HL-60 (cell line): ENCODE results near the gene DNASE1.
A peak's percentile ranks its signal among the peaks of the same experiment; 100 is the strongest.

Experiments
- DNase-seq, 2 experiments: peaks; one replicate each; pipeline ENCODE4 v3.0.0-alpha.2; 2010 to 2020; ENCODE audit warnings: low read depth in 1 of 2, low spot score in 1 of 2
- H3K27ac ChIP-seq: fragments of 250-450 bp; sonication (Bioruptor Pico); replicated peaks from 2 replicates; pipeline ENCODE4 v1.5.1; 2020; ENCODE audit warnings: mild to moderate bottlenecking, moderate library complexity
- H3K27me3 ChIP-seq: fragments of 250-450 bp; sonication (Bioruptor Pico); 2 replicates; pipeline ENCODE4 v1.5.1; 2021; ENCODE audit warnings: mild to moderate bottlenecking, moderate library complexity; ENCODE audit not compliant: insufficient read depth, poor library complexity, severe bottlenecking
- H3K4me3 ChIP-seq: replicated peaks from 2 replicates; pipeline ENCODE4 v1.5.1; 2011; ENCODE audit warnings: mild to moderate bottlenecking, control low read depth, low read length; ENCODE audit not compliant: insufficient read depth
- GABPA ChIP-seq: IDR thresholded peaks from 2 replicates; pipeline ENCODE4 v1.6.1; 2012; ENCODE audit warnings: low read depth
- POLR2AphosphoS5 ChIP-seq: IDR thresholded peaks from 2 replicates; pipeline ENCODE4 v1.6.1; 2012; ENCODE audit warnings: low read depth
- SPI1 ChIP-seq: IDR thresholded peaks from 2 replicates; pipeline ENCODE4 v1.6.1; 2012; ENCODE audit warnings: low read depth, mild to moderate bottlenecking, borderline replicate concordance
- TF ChIP-seq, protein P1 (sequence below): IDR thresholded peaks from one replicate; pipeline ENCODE4 v1.5.1; 2011; ENCODE audit warnings: low read length, control low read depth, inconsistent platforms; ENCODE audit not compliant: insufficient read depth
- TF ChIP-seq, protein P2 (sequence below): IDR thresholded peaks from 2 replicates; pipeline ENCODE4 v1.6.1; 2012; ENCODE audit warnings: low read depth; ENCODE audit not compliant: insufficient replicate concordance

Gene DNASE1

DNA sequence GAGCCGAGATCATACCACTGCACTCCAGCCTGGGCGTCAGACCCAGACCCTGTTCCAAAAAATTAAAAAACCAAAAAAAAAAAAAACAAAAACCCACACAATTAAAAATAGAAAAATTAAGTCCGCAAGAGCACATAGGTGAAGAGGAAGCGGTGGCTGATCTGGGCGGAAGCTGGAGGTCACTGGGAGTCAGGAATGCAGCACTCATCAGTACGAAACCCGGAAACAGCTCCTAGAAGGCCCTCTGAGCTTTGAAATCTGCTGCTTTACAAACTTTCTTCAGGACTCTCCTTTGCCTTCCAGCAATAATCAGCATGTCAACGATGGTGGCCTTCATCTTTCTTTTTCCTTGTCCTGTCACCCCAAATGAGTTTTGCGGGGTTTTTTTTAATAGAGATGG, 33.3 kb downstream of the DNASE1 start:
- no peaks in the 10 kb centered on the region for H3K27me3 ChIP-seq

DNA sequence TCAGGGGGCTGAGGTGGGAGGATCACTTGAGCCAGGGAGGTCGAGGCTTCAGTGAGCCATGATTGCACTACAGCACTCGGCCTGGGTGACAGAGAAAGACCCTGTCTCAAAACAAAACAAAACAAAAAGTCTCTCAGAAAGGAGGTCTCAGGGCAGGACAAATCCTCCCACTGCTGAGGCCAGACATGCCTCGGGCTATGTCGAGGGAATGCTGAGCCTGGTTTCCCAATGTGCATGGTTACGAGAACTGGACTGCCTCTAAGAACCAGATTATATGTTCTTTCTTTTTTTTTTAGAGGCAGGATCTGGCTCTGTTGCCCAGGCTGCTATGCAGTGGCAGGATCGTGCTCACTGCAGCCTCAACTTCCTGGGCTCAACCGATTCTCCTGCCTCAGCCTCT, 35.2 kb downstream of the DNASE1 start:
- TF ChIP-seq SPI1: no peak
- TF ChIP-seq, protein P1, sequence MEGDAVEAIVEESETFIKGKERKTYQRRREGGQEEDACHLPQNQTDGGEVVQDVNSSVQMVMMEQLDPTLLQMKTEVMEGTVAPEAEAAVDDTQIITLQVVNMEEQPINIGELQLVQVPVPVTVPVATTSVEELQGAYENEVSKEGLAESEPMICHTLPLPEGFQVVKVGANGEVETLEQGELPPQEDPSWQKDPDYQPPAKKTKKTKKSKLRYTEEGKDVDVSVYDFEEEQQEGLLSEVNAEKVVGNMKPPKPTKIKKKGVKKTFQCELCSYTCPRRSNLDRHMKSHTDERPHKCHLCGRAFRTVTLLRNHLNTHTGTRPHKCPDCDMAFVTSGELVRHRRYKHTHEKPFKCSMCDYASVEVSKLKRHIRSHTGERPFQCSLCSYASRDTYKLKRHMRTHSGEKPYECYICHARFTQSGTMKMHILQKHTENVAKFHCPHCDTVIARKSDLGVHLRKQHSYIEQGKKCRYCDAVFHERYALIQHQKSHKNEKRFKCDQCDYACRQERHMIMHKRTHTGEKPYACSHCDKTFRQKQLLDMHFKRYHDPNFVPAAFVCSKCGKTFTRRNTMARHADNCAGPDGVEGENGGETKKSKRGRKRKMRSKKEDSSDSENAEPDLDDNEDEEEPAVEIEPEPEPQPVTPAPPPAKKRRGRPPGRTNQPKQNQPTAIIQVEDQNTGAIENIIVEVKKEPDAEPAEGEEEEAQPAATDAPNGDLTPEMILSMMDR: no peak
- TF ChIP-seq GABPA: no peak
- no peak for TF ChIP-seq POLR2AphosphoS5
- TF ChIP-seq, protein P2, sequence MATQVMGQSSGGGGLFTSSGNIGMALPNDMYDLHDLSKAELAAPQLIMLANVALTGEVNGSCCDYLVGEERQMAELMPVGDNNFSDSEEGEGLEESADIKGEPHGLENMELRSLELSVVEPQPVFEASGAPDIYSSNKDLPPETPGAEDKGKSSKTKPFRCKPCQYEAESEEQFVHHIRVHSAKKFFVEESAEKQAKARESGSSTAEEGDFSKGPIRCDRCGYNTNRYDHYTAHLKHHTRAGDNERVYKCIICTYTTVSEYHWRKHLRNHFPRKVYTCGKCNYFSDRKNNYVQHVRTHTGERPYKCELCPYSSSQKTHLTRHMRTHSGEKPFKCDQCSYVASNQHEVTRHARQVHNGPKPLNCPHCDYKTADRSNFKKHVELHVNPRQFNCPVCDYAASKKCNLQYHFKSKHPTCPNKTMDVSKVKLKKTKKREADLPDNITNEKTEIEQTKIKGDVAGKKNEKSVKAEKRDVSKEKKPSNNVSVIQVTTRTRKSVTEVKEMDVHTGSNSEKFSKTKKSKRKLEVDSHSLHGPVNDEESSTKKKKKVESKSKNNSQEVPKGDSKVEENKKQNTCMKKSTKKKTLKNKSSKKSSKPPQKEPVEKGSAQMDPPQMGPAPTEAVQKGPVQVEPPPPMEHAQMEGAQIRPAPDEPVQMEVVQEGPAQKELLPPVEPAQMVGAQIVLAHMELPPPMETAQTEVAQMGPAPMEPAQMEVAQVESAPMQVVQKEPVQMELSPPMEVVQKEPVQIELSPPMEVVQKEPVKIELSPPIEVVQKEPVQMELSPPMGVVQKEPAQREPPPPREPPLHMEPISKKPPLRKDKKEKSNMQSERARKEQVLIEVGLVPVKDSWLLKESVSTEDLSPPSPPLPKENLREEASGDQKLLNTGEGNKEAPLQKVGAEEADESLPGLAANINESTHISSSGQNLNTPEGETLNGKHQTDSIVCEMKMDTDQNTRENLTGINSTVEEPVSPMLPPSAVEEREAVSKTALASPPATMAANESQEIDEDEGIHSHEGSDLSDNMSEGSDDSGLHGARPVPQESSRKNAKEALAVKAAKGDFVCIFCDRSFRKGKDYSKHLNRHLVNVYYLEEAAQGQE: no peak
- H3K4me3 ChIP-seq: no peak overlapping the region
- no peaks in the 10 kb centered on the region for H3K27me3 ChIP-seq
- no peak for DNase-seq
- H3K27ac ChIP-seq: no peak overlapping the region

More for the DNA sequence above, 33.3 kb downstream of the DNASE1 start:
- TF ChIP-seq SPI1 (no peak), GABPA (no peak), POLR2AphosphoS5 (no peak)
- TF ChIP-seq, protein P1: no peak
- TF ChIP-seq, protein P2: no peak
- no peak for DNase-seq
- no peak overlapping the region for H3K27ac ChIP-seq
- no peak overlapping the region for H3K4me3 ChIP-seq

DNA sequence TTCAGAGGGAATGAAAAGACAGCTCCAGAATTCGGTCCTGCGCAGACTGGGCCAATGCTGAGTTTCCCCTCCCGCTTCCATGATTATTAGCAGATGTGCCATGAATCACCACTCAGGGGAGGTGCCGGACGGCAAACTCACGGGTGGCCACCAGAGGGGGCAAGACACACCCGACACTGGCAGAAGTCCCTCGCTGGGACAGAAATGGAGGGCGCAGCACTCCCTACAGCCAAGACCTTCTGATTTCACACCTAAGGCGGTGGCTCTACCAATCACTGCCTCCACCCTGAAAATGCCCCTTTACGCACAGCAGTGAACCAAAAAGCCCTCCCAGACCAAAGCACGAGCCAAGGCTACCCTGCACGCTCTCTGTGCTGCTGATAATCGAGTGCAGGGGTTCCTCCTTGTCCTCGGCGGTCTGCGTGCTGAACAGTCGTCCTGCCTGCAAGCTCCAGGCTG, 36.0 kb downstream of the DNASE1 start:
- TF ChIP-seq, protein P1: peak; percentile 95
- TF ChIP-seq GABPA (no peak), SPI1 (no peak), POLR2AphosphoS5 (0 out of 2 replicates have a peak, but pooled peaks have one; percentile 5)
- TF ChIP-seq, protein P2: no peak
- Histone ChIP-seq H3K27ac (no peak overlapping the region), H3K27me3 (no peaks in the 10 kb centered on the region), H3K4me3 (no peak overlapping the region)
- DNase-seq: peak; percentile 30 to 79
